Measurements from ENCODE around the gene PIGC.

Gene PIGC

GRCh38 chr1:172431204-172431603 lies 12.7 kb downstream of the PIGC start:
- no peaks in the 10 kb centered on the region for H3K36me3 ChIP-seq (ENCODE audit: insufficient read depth, low read length)
- H3K4me3 ChIP-seq: no peak overlapping the region
- H3K27ac ChIP-seq: no peak overlapping the region
- DNase-seq (ENCODE audit: low read depth, low spot score): no peak
- no peaks in the 10 kb centered on the region for H3K9me3 ChIP-seq (ENCODE audit: low read depth, low read length)
- H3K9ac ChIP-seq (ENCODE audit: insufficient read length): no peak overlapping the region
- TF ChIP-seq POLR2AphosphoS5 (IDR thresholded peaks at IDR 0.05; ENCODE audit: borderline replicate concordance, low read depth, low read length): no peak
- TF ChIP-seq EZH2 (IDR thresholded peaks at IDR 0.05): no peak
- TF ChIP-seq FOXP2 (optimal IDR thresholded peaks at IDR 0.05; ENCODE audit: control extremely low read depth, extremely low read length, insufficient read depth): no peak

DNA sequence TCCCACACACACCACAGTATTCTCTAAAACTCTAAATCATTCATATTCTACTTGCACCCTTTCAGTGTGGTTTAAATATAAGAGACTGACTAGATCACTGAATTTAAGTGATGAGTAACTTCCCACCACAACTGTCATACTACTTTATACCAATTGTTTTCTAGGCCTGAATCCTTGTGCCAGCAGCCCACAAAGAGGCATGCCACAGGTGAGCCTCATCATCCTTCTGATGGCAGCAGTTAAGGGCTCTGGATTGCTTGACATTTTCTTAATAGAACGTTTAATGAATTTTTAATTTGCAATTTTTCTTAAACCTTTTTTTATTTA lies 13.8 kb downstream of the PIGC start:
- Histone ChIP-seq H3K9ac (ENCODE audit: insufficient read length) (no peak overlapping the region), H3K4me3 (no peak overlapping the region), H3K36me3 (ENCODE audit: insufficient read depth, low read length) (no peaks in the 10 kb centered on the region), H3K9me3 (ENCODE audit: low read depth, low read length) (no peaks in the 10 kb centered on the region), H3K27ac (no peak overlapping the region)
- DNase-seq (ENCODE audit: low read depth, low spot score): no peak
- TF ChIP-seq EZH2 (IDR thresholded peaks at IDR 0.05) (no peak), POLR2AphosphoS5 (IDR thresholded peaks at IDR 0.05; ENCODE audit: borderline replicate concordance, low read depth, low read length) (no peak), FOXP2 (optimal IDR thresholded peaks at IDR 0.05; ENCODE audit: control extremely low read depth, extremely low read length, insufficient read depth) (no peak)

- peak; percentile 67 for DNase-seq (ENCODE audit: low read depth, low spot score)
- no peak overlapping the region for H3K4me3 ChIP-seq
- no peak for TF ChIP-seq POLR2AphosphoS5 (IDR thresholded peaks at IDR 0.05; ENCODE audit: borderline replicate concordance, low read depth, low read length)
- TF ChIP-seq EZH2 (IDR thresholded peaks at IDR 0.05): no peak
- no peak for TF ChIP-seq FOXP2 (optimal IDR thresholded peaks at IDR 0.05; ENCODE audit: control extremely low read depth, extremely low read length, insufficient read depth)
- no peaks in the 10 kb centered on the region for H3K9me3 ChIP-seq (ENCODE audit: low read depth, low read length)
- H3K27ac ChIP-seq: no peak overlapping the region
- H3K36me3 ChIP-seq (ENCODE audit: insufficient read depth, low read length): no peaks in the 10 kb centered on the region
- H3K9ac ChIP-seq (ENCODE audit: insufficient read length): no peak overlapping the region
Observed at GRCh38 chr1:172429331-172430127, 14.3 kb downstream of the PIGC start.

DNA sequence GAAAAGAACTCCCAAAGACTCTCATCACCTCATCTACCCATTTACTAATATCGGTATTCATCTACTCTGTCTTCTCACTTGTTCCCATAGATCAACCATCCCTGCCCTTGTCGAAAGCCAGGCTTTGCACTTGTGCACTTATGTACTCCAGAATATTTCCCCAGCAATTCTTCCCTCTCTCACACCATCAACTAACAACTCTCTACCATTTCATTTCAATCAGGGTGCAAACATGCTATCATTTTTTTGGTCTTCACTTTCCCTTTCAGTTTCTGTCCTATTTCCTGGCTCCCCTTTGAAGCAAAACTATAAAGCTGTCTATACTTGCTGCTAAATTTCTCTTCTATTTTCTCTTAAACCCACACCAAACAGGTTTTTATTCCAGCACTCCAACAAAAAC lies 16.7 kb downstream of the PIGC start:
- TF ChIP-seq POLR2AphosphoS5 (IDR thresholded peaks at IDR 0.05; ENCODE audit: borderline replicate concordance, low read depth, low read length) (no peak), EZH2 (IDR thresholded peaks at IDR 0.05) (no peak), FOXP2 (optimal IDR thresholded peaks at IDR 0.05; ENCODE audit: control extremely low read depth, extremely low read length, insufficient read depth) (no peak)
- H3K9me3 ChIP-seq (ENCODE audit: low read depth, low read length): no peaks in the 10 kb centered on the region
- H3K27ac ChIP-seq: no peak overlapping the region
- no peaks in the 10 kb centered on the region for H3K36me3 ChIP-seq (ENCODE audit: insufficient read depth, low read length)
- no peak overlapping the region for H3K9ac ChIP-seq (ENCODE audit: insufficient read length)
- H3K4me3 ChIP-seq: no peak overlapping the region
- DNase-seq (ENCODE audit: low read depth, low spot score): no peak

DNA sequence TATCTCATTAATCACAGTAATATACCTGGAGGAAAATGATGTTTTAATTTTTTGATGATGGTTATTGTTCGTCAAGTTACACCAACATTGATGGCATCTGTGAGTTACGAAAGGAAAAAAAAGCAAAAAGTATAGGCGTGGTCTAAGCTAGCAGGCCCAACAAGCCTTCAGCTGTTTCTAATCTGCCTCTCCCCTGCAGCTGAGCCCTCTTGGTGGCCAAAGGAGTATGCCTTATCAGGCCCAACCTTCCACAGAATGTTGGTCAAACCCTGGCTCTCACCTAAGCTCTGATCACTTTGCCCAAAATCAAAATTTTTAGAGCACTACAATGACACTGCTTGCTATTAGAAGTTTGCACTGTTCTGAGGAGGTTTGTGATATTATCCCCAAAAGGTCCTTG lies 18.5 kb downstream of the PIGC start:
- TF ChIP-seq EZH2 (IDR thresholded peaks at IDR 0.05) (no peak), POLR2AphosphoS5 (IDR thresholded peaks at IDR 0.05; ENCODE audit: borderline replicate concordance, low read depth, low read length) (no peak)

GRCh38 chr1:172423336-172423735 lies 20.5 kb downstream of the PIGC start:
- no peaks in the 10 kb centered on the region for H3K36me3 ChIP-seq (ENCODE audit: insufficient read depth, low read length)
- TF ChIP-seq POLR2AphosphoS5 (IDR thresholded peaks at IDR 0.05; ENCODE audit: borderline replicate concordance, low read depth, low read length): no peak
- TF ChIP-seq FOXP2 (optimal IDR thresholded peaks at IDR 0.05; ENCODE audit: control extremely low read depth, extremely low read length, insufficient read depth): no peak
- TF ChIP-seq EZH2 (IDR thresholded peaks at IDR 0.05): no peak
- no peak for DNase-seq (ENCODE audit: low read depth, low spot score)
- H3K9ac ChIP-seq (ENCODE audit: insufficient read length): no peak overlapping the region
- H3K9me3 ChIP-seq (ENCODE audit: low read depth, low read length): no peaks in the 10 kb centered on the region
- H3K4me3 ChIP-seq: no peak overlapping the region
- no peak overlapping the region for H3K27ac ChIP-seq

More for the DNA sequence above, 18.5 kb downstream of the PIGC start:
- Histone ChIP-seq H3K4me3 (no peak overlapping the region), H3K9me3 (ENCODE audit: low read depth, low read length) (no peaks in the 10 kb centered on the region), H3K36me3 (ENCODE audit: insufficient read depth, low read length) (no peaks in the 10 kb centered on the region), H3K9ac (ENCODE audit: insufficient read length) (no peak overlapping the region), H3K27ac (no peak overlapping the region)
- no peak for DNase-seq (ENCODE audit: low read depth, low spot score)

GRCh38 chr1:172421974-172422604 lies 21.8 kb downstream of the PIGC start:
- TF ChIP-seq FOXP2 (optimal IDR thresholded peaks at IDR 0.05; ENCODE audit: control extremely low read depth, extremely low read length, insufficient read depth) (no peak), EZH2 (IDR thresholded peaks at IDR 0.05) (no peak)
- DNase-seq (ENCODE audit: low read depth, low spot score): no peak
- Histone ChIP-seq H3K9ac (ENCODE audit: insufficient read length) (no peak overlapping the region), H3K36me3 (ENCODE audit: insufficient read depth, low read length) (no peaks in the 10 kb centered on the region), H3K27ac (no peak overlapping the region), H3K4me3 (no peak overlapping the region), H3K9me3 (ENCODE audit: low read depth, low read length) (no peaks in the 10 kb centered on the region)

- H3K36me3 ChIP-seq (ENCODE audit: insufficient read depth, low read length): no peaks in the 10 kb centered on the region
- H3K9me3 ChIP-seq (ENCODE audit: low read depth, low read length): no peaks in the 10 kb centered on the region
Observed at GRCh38 chr1:172420385-172420784, 23.5 kb downstream of the PIGC start, which contains the start of gene C1orf105. Gene C1orf105, plus strand, starts transcription at chr1:172420685. Its CDS starts 201 bp downstream, at chr1:172420886.

GRCh38 chr1:172417557-172417956 lies 26.3 kb downstream of the PIGC start:
- H3K4me3 ChIP-seq: no peak overlapping the region
- H3K9ac ChIP-seq (ENCODE audit: insufficient read length): no peak overlapping the region
- H3K27ac ChIP-seq: no peak overlapping the region
- H3K36me3 ChIP-seq (ENCODE audit: insufficient read depth, low read length): no peaks in the 10 kb centered on the region
- DNase-seq (ENCODE audit: low read depth, low spot score): no peak
- H3K9me3 ChIP-seq (ENCODE audit: low read depth, low read length): no peaks in the 10 kb centered on the region
- no peak for TF ChIP-seq EZH2 (IDR thresholded peaks at IDR 0.05)
- TF ChIP-seq FOXP2 (optimal IDR thresholded peaks at IDR 0.05; ENCODE audit: control extremely low read depth, extremely low read length, insufficient read depth): no peak
- no peak for TF ChIP-seq POLR2AphosphoS5 (IDR thresholded peaks at IDR 0.05; ENCODE audit: borderline replicate concordance, low read depth, low read length)

More at GRCh38 chr1:172420385-172420784, 23.5 kb downstream of the PIGC start, which contains the start of gene C1orf105:
- no peak within 1 kb of the TSS for H3K4me3 ChIP-seq
- H3K9ac ChIP-seq (ENCODE audit: insufficient read length): no peak within 1 kb of the TSS
- no peak for TF ChIP-seq POLR2AphosphoS5 (IDR thresholded peaks at IDR 0.05; ENCODE audit: borderline replicate concordance, low read depth, low read length)
- no peak within 1 kb of the TSS for H3K27ac ChIP-seq
- DNase-seq (ENCODE audit: low read depth, low spot score): no peak
